Hepatocyte (in vitro differentiated cells): ENCODE results near the gene FOXL2NB.

ENCODE experiments used
- CTCF ChIP-seq: fragments of 200-600 bp; sonication (generic); IDR thresholded peaks from 2 replicates; pipeline ENCODE4 v1.5.1; 2016; ENCODE audit warnings: antibody characterized with exemption, mild to moderate bottlenecking; ENCODE audit not compliant: poor library complexity
- EZH2 ChIP-seq: fragments of 200-600 bp; sonication (generic); IDR thresholded peaks from 2 replicates; pipeline ENCODE4 v1.6.1; 2016; ENCODE audit warnings: antibody characterized with exemption, mild to moderate bottlenecking, borderline replicate concordance
- EZH2phosphoT487 ChIP-seq: fragments of 200-600 bp; sonication (generic); IDR thresholded peaks from one replicate; pipeline ENCODE4 v1.6.1; 2018; ENCODE audit warnings: antibody characterized with exemption, mild to moderate bottlenecking, low read depth, moderate library complexity; ENCODE audit not compliant: unreplicated experiment, severe bottlenecking

- TF ChIP-seq CTCF (no peak), EZH2 (no peak), EZH2phosphoT487 (no peak)
Measured at GRCh38 chr3:138902171-138902570, 44.8 kb upstream of the FOXL2NB start.
